ENCODE measurements around the gene HINT1.

Gene HINT1

GRCh38 chr5:131156957-131157356 lies 8.1 kb downstream of the HINT1 start:
- peaks cover 12% of the 10 kb centered on the region for H4K20me1 ChIP-seq (ENCODE audit: insufficient read depth, low read length, poor library complexity, severe bottlenecking)
- H3K4me2 ChIP-seq (ENCODE audit: low read depth, low read length, poor library complexity, severe bottlenecking) = no peak overlapping the region
- H3K9me3 ChIP-seq (ENCODE audit: insufficient read depth, low read depth, low read length) = no peaks in the 10 kb centered on the region
- H3K9me2 ChIP-seq (replicated peaks; ENCODE audit: low read depth, low read length) = no peaks in the 10 kb centered on the region
- peaks cover 5% of the 10 kb centered on the region for H3K4me1 ChIP-seq (ENCODE audit: insufficient read depth, low read length, poor library complexity, severe bottlenecking)
- no peaks in the 10 kb centered on the region for H3F3A ChIP-seq (ENCODE audit: low read depth)
- no peak overlapping the region for H3K9ac ChIP-seq (ENCODE audit: low read depth, low read length, poor library complexity, severe bottlenecking)
- H3K79me2 ChIP-seq (ENCODE audit: insufficient read depth, low read length) = peaks cover 31% of the 10 kb centered on the region
- H3K4me3 ChIP-seq (ENCODE audit: low read length, poor library complexity, severe bottlenecking) = no peak overlapping the region
- H2AFZ ChIP-seq (ENCODE audit: low read length) = no peak overlapping the region
- no peak for TF ChIP-seq CTCF (conservative IDR thresholded peaks at IDR 0.05; ENCODE audit: low read length)
- TF ChIP-seq EZH2phosphoT487 (IDR thresholded peaks at IDR 0.05; ENCODE audit: borderline replicate concordance) = no peak
- no peaks in the 10 kb centered on the region for H3K27me3 ChIP-seq (ENCODE audit: insufficient read depth, low read length, poor library complexity, severe bottlenecking)
- peaks cover 20% of the 10 kb centered on the region; the same call in 1 of the 2 replicates for H3K36me3 ChIP-seq (ENCODE audit: insufficient read depth, low read length)

GRCh38 chr5:131156385-131156784 lies 8.7 kb downstream of the HINT1 start:
- Histone ChIP-seq H3K27me3 (ENCODE audit: insufficient read depth, low read length, poor library complexity, severe bottlenecking) (no peaks in the 10 kb centered on the region), H3K9me2 (replicated peaks; ENCODE audit: low read depth, low read length) (no peaks in the 10 kb centered on the region), H4K20me1 (ENCODE audit: insufficient read depth, low read length, poor library complexity, severe bottlenecking) (peaks cover 12% of the 10 kb centered on the region), H3K4me3 (ENCODE audit: low read length, poor library complexity, severe bottlenecking) (no peak overlapping the region), H3F3A (ENCODE audit: low read depth) (no peaks in the 10 kb centered on the region), H3K79me2 (ENCODE audit: insufficient read depth, low read length) (peaks cover 25% of the 10 kb centered on the region), H3K9ac (ENCODE audit: low read depth, low read length, poor library complexity, severe bottlenecking) (no peak overlapping the region), H2AFZ (ENCODE audit: low read length) (no peak overlapping the region), H3K36me3 (ENCODE audit: insufficient read depth, low read length) (peaks cover 19% of the 10 kb centered on the region; the same call in 1 of the 2 replicates), H3K4me2 (ENCODE audit: low read depth, low read length, poor library complexity, severe bottlenecking) (no peak overlapping the region), H3K4me1 (ENCODE audit: insufficient read depth, low read length, poor library complexity, severe bottlenecking) (peaks cover 5% of the 10 kb centered on the region), H3K9me3 (ENCODE audit: insufficient read depth, low read depth, low read length) (no peaks in the 10 kb centered on the region)
- TF ChIP-seq CTCF (conservative IDR thresholded peaks at IDR 0.05; ENCODE audit: low read length) = no peak
- no peak for TF ChIP-seq EZH2phosphoT487 (IDR thresholded peaks at IDR 0.05; ENCODE audit: borderline replicate concordance)

DNA sequence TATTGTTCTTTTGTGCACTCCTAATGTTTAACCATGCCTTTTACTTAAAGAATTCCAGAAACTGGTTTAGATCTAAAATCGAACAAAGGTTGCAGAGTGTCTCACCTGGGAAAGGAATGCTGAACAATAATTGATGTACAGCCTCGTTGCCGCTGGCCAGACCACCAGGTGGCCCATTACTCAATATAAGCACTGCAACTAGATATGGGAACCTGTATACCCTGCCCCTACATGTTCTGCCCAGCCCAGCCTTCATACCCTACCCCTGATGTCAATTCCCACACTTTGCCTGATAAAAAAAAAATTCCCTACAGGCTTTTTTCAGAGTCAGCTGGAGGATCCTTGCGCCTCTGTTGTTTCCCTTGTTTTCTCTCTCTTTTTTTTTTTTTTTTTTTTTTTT lies 13.8 kb downstream of the HINT1 start:
- H3K9me3 ChIP-seq (ENCODE audit: insufficient read depth, low read depth, low read length) = no peaks in the 10 kb centered on the region
- no peak overlapping the region for H2AFZ ChIP-seq (ENCODE audit: low read length)
- H3K9ac ChIP-seq (ENCODE audit: low read depth, low read length, poor library complexity, severe bottlenecking) = no peak overlapping the region
- no peak for TF ChIP-seq EZH2phosphoT487 (IDR thresholded peaks at IDR 0.05; ENCODE audit: borderline replicate concordance)
- TF ChIP-seq CTCF (conservative IDR thresholded peaks at IDR 0.05; ENCODE audit: low read length) = no peak
- no peaks in the 10 kb centered on the region for H4K20me1 ChIP-seq (ENCODE audit: insufficient read depth, low read length, poor library complexity, severe bottlenecking)
- no peaks in the 10 kb centered on the region for H3K36me3 ChIP-seq (ENCODE audit: insufficient read depth, low read length)
- no peak overlapping the region for H3K4me2 ChIP-seq (ENCODE audit: low read depth, low read length, poor library complexity, severe bottlenecking)
- H3K27me3 ChIP-seq (ENCODE audit: insufficient read depth, low read length, poor library complexity, severe bottlenecking) = no peaks in the 10 kb centered on the region
- H3K4me3 ChIP-seq (ENCODE audit: low read length, poor library complexity, severe bottlenecking) = no peak overlapping the region
- H3F3A ChIP-seq (ENCODE audit: low read depth) = no peaks in the 10 kb centered on the region
- no peaks in the 10 kb centered on the region for H3K9me2 ChIP-seq (replicated peaks; ENCODE audit: low read depth, low read length)
- H3K79me2 ChIP-seq (ENCODE audit: insufficient read depth, low read length) = no peaks in the 10 kb centered on the region
- H3K4me1 ChIP-seq (ENCODE audit: insufficient read depth, low read length, poor library complexity, severe bottlenecking) = no peaks in the 10 kb centered on the region
